Transverse colon (tissue), 4 donors: ENCODE data around the gene ZDHHC19. TPM values are rescaled to one million over a fixed set of nuclear protein-coding genes. Genes with fewer than 3 reads are reported as not detected.

Experiments
- DNase-seq: peaks from one replicate; pipeline ENCODE4 v3.0.0-alpha.2; 2019
- H3K27ac ChIP-seq, 4 donors: fragments of 200-600 bp; sonication (generic); 2 replicates each; pipeline ENCODE4 v1.5.1; 2016 to 2018; ENCODE audit warnings: inconsistent platforms in 4 of 4
- H3K27me3 ChIP-seq: fragments of 200-600 bp; sonication (generic); 2 replicates; pipeline ENCODE4 v1.5.1; 2017; ENCODE audit warnings: inconsistent platforms
- H3K36me3 ChIP-seq, 4 donors: fragments of 200-600 bp; sonication (generic); 2 replicates each; pipeline ENCODE4 v1.5.1; 2017 to 2019; ENCODE audit warnings: inconsistent platforms in 4 of 4
- H3K4me1 ChIP-seq, 4 donors: fragments of 200-600 bp; sonication (generic); 2 replicates each; pipeline ENCODE4 v1.5.1; 2017 to 2020; ENCODE audit warnings: inconsistent platforms in 4 of 4
- H3K4me3 ChIP-seq, 4 donors: fragments of 200-600 bp; sonication (generic); 1 replicate in 1 of 4; 2 replicates in 3 of 4; pipeline versions ENCODE4 v1.5.1 to v1.6.1; 2017 to 2019; ENCODE audit warnings: inconsistent platforms in 4 of 4
- H3K9me3 ChIP-seq, 2 donors: fragments of 200-600 bp; sonication (generic); 2 replicates each; pipeline ENCODE4 v1.5.1; 2017 to 2019; ENCODE audit warnings: inconsistent platforms in 2 of 2
- CTCF ChIP-seq, 5 experiments: fragments of 200-600 bp in 3 of 5; fragments of 450-650 bp in 2 of 5; sonication (generic) in 3 of 5; IDR thresholded peaks; 1 replicate in 2 of 5; 2 replicates in 3 of 5; pipeline ENCODE4 v1.5.1; 2016 to 2017; ENCODE audit warnings: antibody characterized with exemption in 5 of 5, inconsistent platforms in 3 of 5, mild to moderate bottlenecking in 2 of 5, moderate library complexity in 1 of 5
- EP300 ChIP-seq: sonication (generic); formaldehyde crosslinking; IDR thresholded peaks from one replicate; pipeline ENCODE4 v1.6.1; 2017; ENCODE audit warnings: antibody characterized with exemption, low read depth
- POLR2A ChIP-seq: fragments of 450-650 bp; IDR thresholded peaks from one replicate; pipeline ENCODE4 v1.6.1; 2016; ENCODE audit warnings: antibody characterized with exemption, mild to moderate bottlenecking, moderate library complexity
- POLR2AphosphoS5 ChIP-seq, 3 donors: sonication (generic); formaldehyde crosslinking; IDR thresholded peaks; one replicate each; pipeline ENCODE4 v1.6.1; 2016; ENCODE audit warnings: antibody characterized with exemption in 3 of 3
- WGBS, 2 donors: methylation state at CpG; one replicate each; pipeline ENCODE4 v1.1.5; 2018; ENCODE audit warnings: low coverage in 1 of 2; 5-methylcytosine and 5-hydroxymethylcytosine counted together
- in situ Hi-C, 4 donors: fragments of 200-750 bp; cut with MboI; loops; one replicate each; pipeline versions ENCODE4 v1.15.0 to v1.15.1; 2017; ENCODE audit warnings: low sequenced_read_pairs in 3 of 4, low pct_ligation_motif_present in 1 of 4, low pct_unique_long_range_greater_than_20kb in 1 of 4
- intact Hi-C: fragments of 100-400 bp; cut with DNase I; formaldehyde crosslinking; loops from one replicate; pipeline ENCODE4 v1.15.1; 2023; ENCODE audit warnings: low total_unique reads
- total RNA-seq, 4 donors: library from RNA; depleted of rRNA; stranded (reverse); fragments of >200 nt; gene quantifications; one replicate each; pipeline ENCODE4 v1.1.0, GENCODE V29; 2016

Gene ZDHHC19
- total RNA-seq, 4 donors from 2014 or later: not detected

GRCh38 chr3:196164576-196164975 is 46.6 kb downstream of the ZDHHC19 start:
- WGBS, 2 donors: 85 to 86% methylated on average over 1 to 2 of the region's 2 CpGs
- Histone ChIP-seq H3K27ac (no peak overlapping the region), H3K4me1 (peaks cover 3 to 24% (median 15%) of the 10 kb centered on the region in 4 donors)

GRCh38 chr3:196163666-196164493 is 47.3 kb downstream of the ZDHHC19 start:
- Histone ChIP-seq H3K27ac (peak overlapping the region in 1 of 4 donors; percentile 9), H3K9me3 (no peaks in the 10 kb centered on the region), H3K27me3 (no peaks in the 10 kb centered on the region), H3K4me1 (peaks cover 0 to 21% (median 15%) of the 10 kb centered on the region in 4 donors), H3K36me3 (no peaks in the 10 kb centered on the region), H3K4me3 (no peak overlapping the region)
- TF ChIP-seq EP300 (no peak), CTCF (IDR thresholded peaks at IDR 0.05) (no peak), POLR2A (no peak), POLR2AphosphoS5 (IDR thresholded peaks at IDR 0.05) (no peak)
- peak; percentile 51 for DNase-seq
- intact Hi-C loops (no loop called here), in situ Hi-C loops (no loop called here)
- 83 to 84% methylated on average over 3 to 22 of the region's 24 CpGs for WGBS, 2 donors

More at GRCh38 chr3:196164576-196164975, 46.6 kb downstream of the ZDHHC19 start:
- Histone ChIP-seq H3K4me3 (no peak overlapping the region), H3K36me3 (no peaks in the 10 kb centered on the region), H3K27me3 (no peaks in the 10 kb centered on the region), H3K9me3 (no peaks in the 10 kb centered on the region)
- in situ Hi-C loops (no loop called here), intact Hi-C loops (no loop called here)
- no peak for TF ChIP-seq CTCF (IDR thresholded peaks at IDR 0.05)
- DNase-seq: no peak

GRCh38 chr3:196163212-196163611 is 48.0 kb downstream of the ZDHHC19 start:
- no peak overlapping the region for H3K4me3 ChIP-seq
- H3K36me3 ChIP-seq: no peaks in the 10 kb centered on the region
- no peak overlapping the region for H3K27ac ChIP-seq
- H3K4me1 ChIP-seq: peaks cover 0 to 21% (median 15%) of the 10 kb centered on the region in 4 donors
- WGBS, 2 donors: 76 to 85% methylated on average over 6 of the region's 6 CpGs
- no peaks in the 10 kb centered on the region for H3K9me3 ChIP-seq
- TF ChIP-seq POLR2A: no peak
- TF ChIP-seq CTCF (IDR thresholded peaks at IDR 0.05): no peak
- TF ChIP-seq POLR2AphosphoS5 (IDR thresholded peaks at IDR 0.05): no peak
- no peak for TF ChIP-seq EP300
- in situ Hi-C loops: no loop called here
- intact Hi-C loops: no loop called here
- DNase-seq: no peak
- H3K27me3 ChIP-seq: no peaks in the 10 kb centered on the region

GRCh38 chr3:196162679-196163078 is 48.5 kb downstream of the ZDHHC19 start:
- in situ Hi-C loops: no loop called here
- Histone ChIP-seq H3K9me3 (no peaks in the 10 kb centered on the region), H3K4me1 (peaks cover 0 to 21% (median 15%) of the 10 kb centered on the region in 4 donors), H3K36me3 (no peaks in the 10 kb centered on the region), H3K4me3 (no peak overlapping the region), H3K27ac (no peak overlapping the region), H3K27me3 (no peaks in the 10 kb centered on the region)
- TF ChIP-seq POLR2A (no peak), EP300 (no peak), POLR2AphosphoS5 (IDR thresholded peaks at IDR 0.05) (no peak), CTCF (IDR thresholded peaks at IDR 0.05) (no peak)
- no peak for DNase-seq
- intact Hi-C loops: no loop called here
- 71 to 90% methylated on average over 7 to 9 of the region's 9 CpGs for WGBS, 2 donors
